K562 (cell line): Measurements from ENCODE around the gene PDZRN3. TPM values are rescaled to one million over a fixed set of nuclear protein-coding genes. Genes with fewer than 3 reads are reported as not detected.

Experiments
- ATAC-seq: fragments of 200-7000 bp; cut with Tn5 transposase; 3 replicates; pipeline ENCODE4 v1.9.1; 2020; ENCODE audit warnings: moderate library complexity
- BruUV-seq: library from RNA; stranded (reverse); fragments of 400-500 nt; replicated peaks from 2 replicates; lab custom pipeline; 2021; lab: Mats Ljungman, UMichigan
- CTCF ChIA-PET: fragments of 300-600 bp; formaldehyde crosslinking; extraction: SDS; loops from one replicate; lab custom pipeline; 2021; ENCODE audit warnings: low intra/inter-chr PET ratio; lab: Yijun Ruan, JAX
- POLR2A ChIA-PET: fragments of 300-600, 350-650 bp; sonication (Branson Sonifier 250); formaldehyde crosslinking; extraction: SDS; loops from one replicate; lab custom pipeline; 2021; ENCODE audit warnings: antibody characterized with exemption, inconsistent platforms; lab: Yijun Ruan, JAX
- DNase-seq, 4 experiments: peaks; one replicate each; pipeline versions ENCODE4 v3.0.0 to v3.0.0-alpha.2; 2011 to 2018; ENCODE audit warnings: low spot score in 3 of 4, mixed read lengths in 3 of 4; ENCODE audit errors: extremely low read depth in 1 of 4
- FAIRE-seq: peaks from 2 replicates; lab custom pipeline; 2011; peaks lifted over from hg19 to GRCh38; lab: Jason Lieb, UNC
- H2AFZ ChIP-seq: 2 replicates; pipeline ENCODE4 v1.6.0; 2011; ENCODE audit warnings: low read depth, low read length, control low read depth, inconsistent platforms
- H3K27ac ChIP-seq: fragments of 200-600 bp; 3 replicates; pipeline ENCODE4 v1.8.0; 2011; ENCODE audit warnings: low read depth, mild to moderate bottlenecking, control low read depth, inconsistent platforms, low read length, moderate library complexity, mixed read lengths; ENCODE audit errors: extremely low read depth
- H3K27me3 ChIP-seq, 2 experiments: fragments of 300-600 bp in 1 of 2; 2 replicates in 1 of 2; 3 replicates in 1 of 2; pipeline versions ENCODE4 v1.6.0 to v1.8.0; 2011; ENCODE audit warnings: inconsistent platforms in 2 of 2, low read length in 2 of 2, mild to moderate bottlenecking in 1 of 2, mixed read lengths in 1 of 2, moderate library complexity in 1 of 2; ENCODE audit not compliant: control insufficient read depth in 2 of 2, insufficient read depth in 2 of 2
- H3K36me3 ChIP-seq: fragments of 300-600 bp; 3 replicates; pipeline ENCODE4 v1.8.0; 2011; ENCODE audit warnings: mild to moderate bottlenecking, low read length, inconsistent platforms; ENCODE audit not compliant: control insufficient read depth, insufficient read depth
- H3K4me1 ChIP-seq, 2 experiments: fragments of 200-600 bp in 1 of 2; replicated peaks in 1 of 2; 2 replicates in 1 of 2; 3 replicates in 1 of 2; pipeline versions ENCODE4 v1.5.1 to v1.8.0; 2011; ENCODE audit warnings: inconsistent platforms in 2 of 2, low read length in 2 of 2, mild to moderate bottlenecking in 1 of 2, mixed read lengths in 1 of 2, moderate library complexity in 1 of 2; ENCODE audit not compliant: control insufficient read depth in 2 of 2, insufficient read depth in 2 of 2
- H3K4me2 ChIP-seq: 2 replicates; pipeline ENCODE4 v1.6.1; 2011; ENCODE audit warnings: low read length, control low read depth, inconsistent platforms, mixed read lengths; ENCODE audit not compliant: insufficient read depth
- H3K4me3 ChIP-seq: fragments of 200-600 bp; sonication (generic), shearing (Covaris generic); 2 replicates; pipeline ENCODE4 v1.5.1; 2016; ENCODE audit warnings: control low read depth, inconsistent platforms
- H3K79me2 ChIP-seq: fragments of 200-600 bp; 3 replicates; pipeline ENCODE4 v1.8.0; 2011; ENCODE audit warnings: low read length, inconsistent platforms; ENCODE audit not compliant: control insufficient read depth, insufficient read depth
- H3K9ac ChIP-seq, 2 experiments: 2 replicates each; pipeline versions ENCODE4 v1.6.0 to v1.6.1; 2011; ENCODE audit warnings: low read depth in 2 of 2, low read length in 2 of 2, control low read depth in 1 of 2, inconsistent platforms in 1 of 2, mild to moderate bottlenecking in 1 of 2, mixed read lengths in 1 of 2; ENCODE audit not compliant: insufficient read depth in 1 of 2
- H3K9me1 ChIP-seq: one replicate; pipeline ENCODE4 v1.6.0; 2011; ENCODE audit warnings: inconsistent platforms, mild to moderate bottlenecking, low read length, moderate library complexity; ENCODE audit not compliant: control insufficient read depth, insufficient read depth
- H3K9me3 ChIP-seq: replicated peaks from 2 replicates; pipeline ENCODE4 v1.5.1; 2011; ENCODE audit warnings: low read depth, low read length, inconsistent platforms; ENCODE audit not compliant: control insufficient read depth, insufficient read depth
- H4K20me1 ChIP-seq: replicated peaks from 2 replicates; pipeline ENCODE4 v1.6.1; 2011; ENCODE audit warnings: low read length, inconsistent platforms, mixed read lengths; ENCODE audit not compliant: control insufficient read depth, insufficient read depth
- BCL6 ChIP-seq: fragments of 250-450 bp; sonication (Bioruptor Pico); IDR thresholded peaks from 2 replicates; pipeline ENCODE4 v1.4.0; 2020
- BRD9 ChIP-seq: fragments of 450-650 bp; IDR thresholded peaks from 2 replicates; pipeline ENCODE4 v1.6.1; 2018; ENCODE audit warnings: low read depth; ENCODE audit not compliant: partially characterized antibody
- ERF ChIP-seq: fragments of 450-650 bp; formaldehyde crosslinking; IDR thresholded peaks from 2 replicates; pipeline ENCODE4 v1.4.0; 2020; ENCODE audit warnings: mild to moderate bottlenecking, mixed read lengths
- ETV1 ChIP-seq: fragments of 450-650 bp; conservative IDR thresholded peaks from 2 replicates; pipeline ENCODE4 v1.6.1; 2016; ENCODE audit warnings: missing genetic modification characterization, control low read depth, low read depth, missing compliant biosample characterization
- HCFC1 ChIP-seq: IDR thresholded peaks from 2 replicates; pipeline ENCODE4 v1.6.1; 2012; ENCODE audit warnings: low read depth, low read length, improper control_type of control experiment
- NCOA4 ChIP-seq: fragments of 450-650 bp; IDR thresholded peaks from 2 replicates; pipeline ENCODE4 v1.6.1; 2018; ENCODE audit warnings: mild to moderate bottlenecking; ENCODE audit not compliant: partially characterized antibody
- PTRF ChIP-seq: fragments of 450-650 bp; IDR thresholded peaks from 2 replicates; pipeline ENCODE4 v1.6.1; 2016; ENCODE audit warnings: mild to moderate bottlenecking, missing genetic modification characterization, missing compliant biosample characterization
- ZNF140 ChIP-seq: fragments of 250-450 bp; sonication (Bioruptor Pico); IDR thresholded peaks from 2 replicates; pipeline ENCODE4 v1.8.0; 2021; ENCODE audit warnings: moderate library complexity, mild to moderate bottlenecking, inconsistent platforms
- ZNF224 ChIP-seq: sonication (generic); formaldehyde crosslinking; IDR thresholded peaks from 2 replicates; pipeline ENCODE4 v1.8.0; 2022; ENCODE audit warnings: mild to moderate bottlenecking, missing genetic modification reagents
- ZNF232 ChIP-seq: sonication (generic); formaldehyde crosslinking; IDR thresholded peaks from 2 replicates; pipeline ENCODE4 v1.8.0; 2022; ENCODE audit warnings: mild to moderate bottlenecking, missing genetic modification reagents
- ZNF77 ChIP-seq: fragments of 250-450 bp; sonication (Bioruptor Pico); IDR thresholded peaks from 2 replicates; pipeline ENCODE4 v1.5.0; 2020
- WGBS: fragments of 100-300 bp; shearing (Covaris generic); methylation state at CpG from one replicate; pipeline ENCODE4 v1.1.6; 2016; ENCODE audit warnings: low coverage, mixed read lengths; ENCODE audit not compliant: insufficient coverage; ENCODE audit errors: missing lambda C conversion rate; 5-methylcytosine and 5-hydroxymethylcytosine counted together
- in situ Hi-C: fragments of 300-500 bp; cut with MboI; formaldehyde crosslinking; loops from 4 replicates; pipeline ENCODE4 v1.15.0; 2018; ENCODE audit warnings: inconsistent platforms, mixed read lengths
- intact Hi-C: fragments of 100-400 bp; cut with micrococcal nuclease; formaldehyde crosslinking; loops from 2 replicates; pipeline ENCODE4 v1.14.2; 2022
- polyA plus RNA-seq, 8 experiments: library from polyadenylated mRNA; depleted of rRNA in 4 of 8; stranded (reverse) in 5 of 8; unstranded in 3 of 8; fragments of >200 nt; fragmentation: Nextera tagmentation in 2 of 8; fragmentation: Illumina TruSeq in 1 of 8; extraction: Ambion mirVana in 2 of 8; extraction: Trizol in 1 of 8; gene quantifications; 2 replicates each; pipeline versions ENCODE4 v1.2.1 to v1.2.3, GENCODE V29; 2011 to 2014; ENCODE audit warnings: inconsistent platforms in 1 of 8, missing spikeins in 1 of 8
- total RNA-seq, 7 experiments: library from RNA; depleted of rRNA in 6 of 7; stranded (reverse); fragments of >200 nt in 6 of 7; fragmentation: Illumina TruSeq in 2 of 7; extraction: Trizol in 2 of 7; gene quantifications; 2 replicates each; pipeline versions ENCODE4 v1.2.1 to v1.2.3, GENCODE V29; 2011 to 2021; ENCODE audit warnings: low replicate concordance in 1 of 7
- TF ChIP-seq, protein P1 (sequence below): fragments of 250-450 bp; sonication (Bioruptor Pico); IDR thresholded peaks from 2 replicates; pipeline ENCODE4 v1.4.0; 2020; ENCODE audit warnings: mild to moderate bottlenecking

PDZRN3 gene
- total and polyA plus RNA-seq, 9 of the 15 experiments (the other 6 are each of a cell fraction or from before 2014, with no cell fraction given) = 0.16 TPM; not detected in 8

GRCh38 chr3:73575953-73576352 lies 48.8 kb downstream of the PDZRN3 start:
- no peaks in the 10 kb centered on the region for H3K36me3 ChIP-seq
- no peak overlapping the region for H3K9ac ChIP-seq
- ATAC-seq (no peak), DNase-seq (no peak)
- in situ Hi-C loops = no loop called here
- H3K27ac ChIP-seq = no peak overlapping the region
- no peaks in the 10 kb centered on the region for H3K9me3 ChIP-seq
- POLR2A ChIA-PET = no interaction called here
- no peak overlapping the region for H3K4me2 ChIP-seq
- 3% methylated on average over 3 of the region's 3 CpGs for WGBS
- H2AFZ ChIP-seq = no peak overlapping the region
- H3K9me1 ChIP-seq = no peaks in the 10 kb centered on the region
- H3K4me3 ChIP-seq = no peak overlapping the region
- intact Hi-C loops = no loop called here
- TF ChIP-seq BRD9 (no peak), HCFC1 (no peak), ETV1 (tag) (no peak), NCOA4 (no peak), PTRF (tag) (no peak), ZNF140 (CRISPR knock-in tag) (no peak), BCL6 (CRISPR knock-in tag) (no peak), ERF (CRISPR knock-in tag) (no peak), ZNF77 (CRISPR knock-in tag) (no peak), ZNF232 (CRISPR knock-in tag) (no peak), ZNF224 (CRISPR knock-in tag) (no peak)
- TF ChIP-seq, protein P1, sequence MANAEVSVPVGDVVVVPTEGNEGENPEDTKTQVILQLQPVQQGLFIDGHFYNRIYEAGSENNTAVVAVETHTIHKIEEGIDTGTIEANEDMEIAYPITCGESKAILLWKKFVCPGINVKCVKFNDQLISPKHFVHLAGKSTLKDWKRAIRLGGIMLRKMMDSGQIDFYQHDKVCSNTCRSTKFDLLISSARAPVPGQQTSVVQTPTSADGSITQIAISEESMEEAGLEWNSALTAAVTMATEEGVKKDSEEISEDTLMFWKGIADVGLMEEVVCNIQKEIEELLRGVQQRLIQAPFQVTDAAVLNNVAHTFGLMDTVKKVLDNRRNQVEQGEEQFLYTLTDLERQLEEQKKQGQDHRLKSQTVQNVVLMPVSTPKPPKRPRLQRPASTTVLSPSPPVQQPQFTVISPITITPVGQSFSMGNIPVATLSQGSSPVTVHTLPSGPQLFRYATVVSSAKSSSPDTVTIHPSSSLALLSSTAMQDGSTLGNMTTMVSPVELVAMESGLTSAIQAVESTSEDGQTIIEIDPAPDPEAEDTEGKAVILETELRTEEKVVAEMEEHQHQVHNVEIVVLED = no peak
- TF ChIP-seq, all 486 proteins: peak for 0
- no TSS peak for BruUV-seq
- Histone ChIP-seq H4K20me1 (no peaks in the 10 kb centered on the region), H3K27me3 (no peaks in the 10 kb centered on the region), H3K79me2 (no peaks in the 10 kb centered on the region), H3K4me1 (no peaks in the 10 kb centered on the region)
- CTCF ChIA-PET = no interaction called here
- no peak for FAIRE-seq
